CD14-positive monocyte (primary cell): Measurements from ENCODE around the gene PDCD1. TPM values are rescaled to one million over a fixed set of nuclear protein-coding genes. Genes with fewer than 3 reads are reported as not detected.

ENCODE experiments used
- DNase-seq, 3 donors: peaks; one replicate each; pipeline ENCODE4 v3.0.0-alpha.2; 2011 to 2022
- H2AFZ ChIP-seq: 2 replicates; pipeline ENCODE4 v1.6.0; 2012; ENCODE audit warnings: mild to moderate bottlenecking, low read depth, low read length, inconsistent platforms; ENCODE audit not compliant: insufficient read depth, poor library complexity, severe bottlenecking
- H3K27ac ChIP-seq, 2 donors: 1 replicate in 1 of 2; 2 replicates in 1 of 2; pipeline ENCODE4 v1.5.1; 2012 to 2013; ENCODE audit warnings: low read length in 2 of 2, control low read depth in 1 of 2, inconsistent platforms in 1 of 2, low read depth in 1 of 2, mild to moderate bottlenecking in 1 of 2
- H3K27me3 ChIP-seq, 2 donors: one replicate each; pipeline versions ENCODE4 v1.6.0 to v1.6.1; 2011 to 2013; ENCODE audit warnings: low read length in 2 of 2; ENCODE audit not compliant: control insufficient read depth in 2 of 2, insufficient read depth in 2 of 2
- H3K36me3 ChIP-seq, 2 donors: replicated peaks in 1 of 2; 1 replicate in 1 of 2; 2 replicates in 1 of 2; pipeline versions ENCODE4 v1.5.1 to v1.6.1; 2012 to 2013; ENCODE audit warnings: low read length in 2 of 2, control low read depth in 1 of 2, inconsistent platforms in 1 of 2, mild to moderate bottlenecking in 1 of 2; ENCODE audit not compliant: insufficient read depth in 2 of 2, control insufficient read depth in 1 of 2
- H3K4me1 ChIP-seq, 2 donors: 1 replicate in 1 of 2; 2 replicates in 1 of 2; pipeline versions ENCODE4 v1.5.1 to v1.6.1; 2012 to 2013; ENCODE audit warnings: low read length in 2 of 2, control low read depth in 1 of 2, inconsistent platforms in 1 of 2, mild to moderate bottlenecking in 1 of 2, moderate library complexity in 1 of 2; ENCODE audit not compliant: insufficient read depth in 2 of 2, control insufficient read depth in 1 of 2
- H3K4me2 ChIP-seq: replicated peaks from 2 replicates; pipeline ENCODE3; 2012; ENCODE audit warnings: low read length, moderate library complexity, mild to moderate bottlenecking; ENCODE audit not compliant: poor library complexity, severe bottlenecking; ENCODE audit errors: extremely low read depth
- H3K4me3 ChIP-seq, 3 experiments: fragments of 200-600 bp in 1 of 3; sonication (generic) in 1 of 3; replicated peaks in 1 of 3; 1 replicate in 2 of 3; 2 replicates in 1 of 3; pipeline ENCODE4 v1.5.1; 2011 to 2013; ENCODE audit warnings: low read length in 3 of 3, mild to moderate bottlenecking in 3 of 3, control low read depth in 2 of 3, low read depth in 2 of 3, inconsistent platforms in 1 of 3, moderate library complexity in 1 of 3
- H3K79me2 ChIP-seq: 2 replicates; pipeline ENCODE4 v1.6.0; 2012; ENCODE audit warnings: mild to moderate bottlenecking, control low read depth, inconsistent platforms, low read length, moderate library complexity; ENCODE audit not compliant: insufficient read depth
- H3K9ac ChIP-seq: 2 replicates; pipeline ENCODE4 v1.6.0; 2017; ENCODE audit warnings: low read length, mild to moderate bottlenecking; ENCODE audit not compliant: insufficient read depth, poor library complexity, severe bottlenecking
- H3K9me3 ChIP-seq, 2 donors: replicated peaks in 1 of 2; 1 replicate in 1 of 2; 2 replicates in 1 of 2; pipeline versions ENCODE4 v1.5.1 to v1.6.1; 2012 to 2013; ENCODE audit warnings: low read length in 2 of 2, control low read depth in 1 of 2; ENCODE audit not compliant: control insufficient read depth in 1 of 2, insufficient read depth in 1 of 2
- H4K20me1 ChIP-seq: 2 replicates; pipeline ENCODE4 v1.6.0; 2012; ENCODE audit warnings: mild to moderate bottlenecking, low read length, control low read depth, moderate library complexity; ENCODE audit not compliant: insufficient read depth
- H3K27ac Mint-ChIP-seq, 7 donors: one replicate each; pipeline ENCODE4 v1.8.0; 2020; ENCODE audit warnings: mild to moderate bottlenecking in 7 of 7, mixed read lengths in 7 of 7, moderate library complexity in 6 of 7, inconsistent platforms in 2 of 7
- H3K27me3 Mint-ChIP-seq, 3 donors: one replicate each; pipeline ENCODE4 v1.8.0; 2021 to 2022; ENCODE audit warnings: low read depth in 3 of 3, mild to moderate bottlenecking in 3 of 3, mixed read lengths in 3 of 3, moderate library complexity in 3 of 3, inconsistent platforms in 1 of 3
- H3K36me3 Mint-ChIP-seq, 2 donors: one replicate each; pipeline ENCODE4 v1.8.0; 2020; ENCODE audit warnings: mixed read lengths in 2 of 2, inconsistent platforms in 1 of 2, mild to moderate bottlenecking in 1 of 2
- H3K4me1 Mint-ChIP-seq: one replicate; pipeline ENCODE4 v1.8.0; 2020; ENCODE audit warnings: mild to moderate bottlenecking, mixed read lengths
- H3K4me3 Mint-ChIP-seq, 2 donors: one replicate each; pipeline ENCODE4 v1.8.0; 2020; ENCODE audit warnings: mild to moderate bottlenecking in 2 of 2, mixed read lengths in 2 of 2, moderate library complexity in 1 of 2
- H3K9me3 Mint-ChIP-seq, 7 donors: one replicate each; pipeline ENCODE4 v1.8.0; 2020 to 2022; ENCODE audit warnings: mixed read lengths in 7 of 7, mild to moderate bottlenecking in 6 of 7, moderate library complexity in 6 of 7, inconsistent platforms in 2 of 7
- CTCF ChIP-seq: fragments of 200-600 bp; IDR thresholded peaks from one replicate; pipeline ENCODE4 v1.8.0; 2022; ENCODE audit warnings: antibody characterized with exemption, mild to moderate bottlenecking
- whole genome bisulfite sequencing: methylation state at CpG from one replicate; pipeline ENCODE4 v1.1.5; 2013; ENCODE audit warnings: missing lambda C conversion rate; ENCODE audit not compliant: insufficient coverage; 5-methylcytosine and 5-hydroxymethylcytosine counted together
- intact Hi-C, 2 donors: fragments of 100-400 bp; cut with micrococcal nuclease; formaldehyde crosslinking; loops; one replicate each; pipeline versions ENCODE4 v1.15.0 to v1.15.1; 2023
- polyA plus RNA-seq, 3 donors: library from polyadenylated mRNA; depleted of rRNA in 1 of 3; unstranded in 2 of 3; stranded (reverse) in 1 of 3; fragments of 300-500 nt in 2 of 3; fragments of >200 nt in 1 of 3; fragmentation: Illumina TruSeq in 2 of 3; gene quantifications; 1 replicate in 2 of 3; 2 replicates in 1 of 3; pipeline ENCODE4 v1.2.3, GENCODE V29; 2012 to 2021

Gene PDCD1
- polyA plus RNA-seq, 3 donors = 0.08 TPM; not detected in 2

GRCh38 chr2:241841181-241842066, 17.3 kb downstream of the PDCD1 start:
- no peak for TF ChIP-seq CTCF
- H3K36me3 ChIP-seq = no peaks in the 10 kb centered on the region
- no peaks in the 10 kb centered on the region for H3K9me3 ChIP-seq
- Mint-ChIP-seq H3K4me3 (peak overlapping the region; percentile 4 to 17), H3K9me3 (peaks cover 0 to 3% (median 0%) of the 10 kb centered on the region in 7 donors), H3K36me3 (peaks cover 4 to 6% of the 10 kb centered on the region in 2 donors), H3K27ac (peak overlapping the region in 5 of 7 donors; percentile 41 to 81 (median 70)), H3K27me3 (peaks cover 7 to 33% (median 21%) of the 10 kb centered on the region in 3 donors), H3K4me1 (peaks cover 38% of the 10 kb centered on the region)
- no peak for DNase-seq
- H3K27ac ChIP-seq = no peak overlapping the region
- H3K4me2 ChIP-seq = no peak overlapping the region
- no peak overlapping the region for H3K4me3 ChIP-seq
- no peaks in the 10 kb centered on the region for H4K20me1 ChIP-seq
- H3K4me1 ChIP-seq = peaks cover 14 to 35% of the 10 kb centered on the region in 2 donors
- H3K27me3 ChIP-seq = no peaks in the 10 kb centered on the region
- 88% methylated on average over 18 of the region's 28 CpGs for WGBS
- intact Hi-C loops = no loop called here
- no peaks in the 10 kb centered on the region for H3K79me2 ChIP-seq
- no peak overlapping the region for H2AFZ ChIP-seq
- H3K9ac ChIP-seq = no peak overlapping the region

DNA sequence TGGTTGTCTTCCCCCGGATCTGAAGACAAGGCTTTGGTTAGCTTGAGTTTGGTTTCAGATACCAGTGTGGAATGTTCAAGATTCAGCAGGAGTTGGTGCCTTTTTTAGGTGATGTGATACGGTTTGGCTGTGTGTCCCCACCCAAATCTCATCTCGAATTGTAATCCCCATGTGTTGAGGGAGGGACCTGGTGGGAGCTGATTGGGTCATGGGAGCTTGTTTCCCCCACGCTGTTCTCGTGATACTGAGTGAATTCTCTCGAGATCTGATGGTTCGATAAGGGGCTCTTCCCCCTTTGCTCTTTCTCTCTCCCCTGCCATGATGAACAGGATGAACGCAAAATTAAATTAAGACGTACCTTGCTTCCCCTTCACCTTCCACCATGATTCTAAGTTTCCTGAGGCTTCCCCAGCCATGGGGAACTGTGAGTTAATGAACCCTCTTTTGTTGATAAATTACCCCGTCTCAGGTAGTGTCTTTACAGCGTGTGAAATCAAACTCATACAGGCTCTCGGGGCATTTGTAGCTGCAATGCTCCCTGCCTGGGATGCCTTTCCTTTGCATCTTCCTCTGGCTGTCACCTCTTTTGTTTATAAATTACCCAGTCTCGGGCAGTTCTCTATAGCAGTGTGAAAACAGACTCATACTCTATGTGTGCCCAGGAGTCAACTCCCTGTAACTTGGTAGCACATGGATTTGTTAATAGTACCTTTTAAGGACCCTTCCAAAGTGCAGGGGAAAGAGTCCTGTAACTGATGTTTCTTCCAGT, 21.3 kb downstream of the PDCD1 start:
- WGBS = 78% methylated on average over 8 of the region's 13 CpGs
- TF ChIP-seq CTCF = no peak

More for the DNA sequence above, 21.3 kb downstream of the PDCD1 start:
- Histone ChIP-seq H3K9ac (no peak overlapping the region), H3K79me2 (no peaks in the 10 kb centered on the region), H3K4me1 (peaks cover 0 to 9% of the 10 kb centered on the region in 2 donors), H3K4me3 (no peak overlapping the region), H3K9me3 (no peaks in the 10 kb centered on the region), H4K20me1 (no peaks in the 10 kb centered on the region), H2AFZ (no peak overlapping the region), H3K4me2 (no peak overlapping the region), H3K27me3 (no peaks in the 10 kb centered on the region), H3K27ac (no peak overlapping the region), H3K36me3 (no peaks in the 10 kb centered on the region)
- intact Hi-C loops = no loop called here
- no peak overlapping the region for H3K27ac Mint-ChIP-seq
- H3K4me3 Mint-ChIP-seq = peak overlapping the region in 1 of 2 donors; percentile 36
- H3K36me3 Mint-ChIP-seq = no peaks in the 10 kb centered on the region
- no peak for DNase-seq
- peaks cover 8% of the 10 kb centered on the region for H3K4me1 Mint-ChIP-seq
- H3K27me3 Mint-ChIP-seq = peaks cover 4 to 25% (median 12%) of the 10 kb centered on the region in 3 donors
- peaks cover 3 to 7% (median 6%) of the 10 kb centered on the region in 7 donors for H3K9me3 Mint-ChIP-seq
